ENCODE measurements around the gene DEPDC1.

Gene DEPDC1

GRCh38 chr1:68454534-68454933, 42.3 kb downstream of the DEPDC1 start:
- no peak for TF ChIP-seq POLR2AphosphoS5 (IDR thresholded peaks at IDR 0.05; ENCODE audit: low read depth, low read length)
- TF ChIP-seq PAX5 (IDR thresholded peaks at IDR 0.05; ENCODE audit: insufficient read depth, low read length, severe bottlenecking): no peak
- TF ChIP-seq SPI1 (IDR thresholded peaks at IDR 0.05; ENCODE audit: low read depth, low read length): no peak
- TF ChIP-seq TAF1 (IDR thresholded peaks at IDR 0.05; ENCODE audit: low read depth, low read length): no peak
- no peak for TF ChIP-seq POLR2A (IDR thresholded peaks at IDR 0.05; ENCODE audit: low read depth, low read length)
- no peak for TF ChIP-seq POU2F2 (IDR thresholded peaks at IDR 0.05; ENCODE audit: low read depth, low read length)
- no peak for DNase-seq (ENCODE audit: insufficient read length, low spot score)
- FAIRE-seq: no peak

GRCh38 chr1:68453060-68453670, 43.7 kb downstream of the DEPDC1 start:
- FAIRE-seq (no peak), DNase-seq (ENCODE audit: insufficient read length, low spot score) (no peak)
- no peak for TF ChIP-seq POU2F2 (IDR thresholded peaks at IDR 0.05; ENCODE audit: low read depth, low read length)
- no peak for TF ChIP-seq SPI1 (IDR thresholded peaks at IDR 0.05; ENCODE audit: low read depth, low read length)
- TF ChIP-seq POLR2AphosphoS5 (IDR thresholded peaks at IDR 0.05; ENCODE audit: low read depth, low read length): no peak
- TF ChIP-seq POLR2A (IDR thresholded peaks at IDR 0.05; ENCODE audit: low read depth, low read length): no peak

DNA sequence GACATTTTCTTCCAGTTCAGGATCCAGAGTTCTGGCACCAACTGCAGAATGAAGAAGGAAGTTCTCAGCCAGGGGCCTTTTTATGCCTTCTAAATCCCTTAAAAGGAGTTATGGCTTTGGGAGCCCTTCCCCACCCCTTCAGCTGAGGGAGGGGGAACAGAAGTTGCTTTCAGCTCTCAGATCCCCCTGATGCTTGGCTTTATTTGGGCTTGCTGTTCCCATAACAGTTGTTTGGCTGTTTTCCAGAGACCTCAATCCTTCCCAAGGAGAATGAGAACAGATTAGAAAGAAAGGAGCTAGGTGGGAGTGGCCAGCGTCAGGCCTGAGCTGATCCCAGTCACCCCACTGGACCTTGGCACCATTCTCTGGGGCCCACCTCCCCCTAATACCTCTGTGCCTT, 47.0 kb downstream of the DEPDC1 start, which contains the start of gene RPE65:
RPE65 (minus strand) TSS at position 54 of the 400 bp plus-strand sequence; CDS start at position 5, 49 bp downstream.
- DNase-seq (ENCODE audit: insufficient read length, low spot score) (no peak), FAIRE-seq (no peak)
- TF ChIP-seq SPI1 (IDR thresholded peaks at IDR 0.05; ENCODE audit: low read depth, low read length) (no peak), POLR2AphosphoS5 (IDR thresholded peaks at IDR 0.05; ENCODE audit: low read depth, low read length) (no peak), POU2F2 (IDR thresholded peaks at IDR 0.05; ENCODE audit: low read depth, low read length) (no peak), PAX5 (IDR thresholded peaks at IDR 0.05; ENCODE audit: insufficient read depth, low read length, severe bottlenecking) (no peak), TAF1 (IDR thresholded peaks at IDR 0.05; ENCODE audit: low read depth, low read length) (no peak), POLR2A (IDR thresholded peaks at IDR 0.05; ENCODE audit: low read depth, low read length) (no peak)

DNA sequence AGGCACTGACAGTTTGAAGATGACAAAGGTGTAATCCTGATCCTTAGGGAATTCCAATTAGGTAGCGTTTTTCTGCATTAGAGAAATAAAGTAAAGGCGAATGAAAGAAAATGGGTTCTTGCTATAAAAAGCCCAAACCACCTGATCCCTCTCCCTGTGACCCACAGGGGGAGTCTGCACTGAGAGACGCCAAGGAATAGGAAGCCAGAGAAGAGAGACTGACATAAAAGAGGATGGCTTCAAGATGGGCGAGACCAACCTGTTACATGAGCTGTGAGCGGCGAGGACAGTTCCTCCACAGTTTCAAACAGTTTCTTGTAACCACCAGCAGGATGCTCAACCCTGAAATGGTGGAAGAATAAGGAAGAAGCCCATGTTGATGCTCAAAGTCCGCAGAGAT, 48.5 kb downstream of the DEPDC1 start:
- no peak for FAIRE-seq
- no peak for TF ChIP-seq POLR2AphosphoS5 (IDR thresholded peaks at IDR 0.05; ENCODE audit: low read depth, low read length)
- no peak for TF ChIP-seq TAF1 (IDR thresholded peaks at IDR 0.05; ENCODE audit: low read depth, low read length)
- no peak for TF ChIP-seq POU2F2 (IDR thresholded peaks at IDR 0.05; ENCODE audit: low read depth, low read length)
- no peak for TF ChIP-seq POLR2A (IDR thresholded peaks at IDR 0.05; ENCODE audit: low read depth, low read length)
- TF ChIP-seq SPI1 (IDR thresholded peaks at IDR 0.05; ENCODE audit: low read depth, low read length): no peak
- TF ChIP-seq PAX5 (IDR thresholded peaks at IDR 0.05; ENCODE audit: insufficient read depth, low read length, severe bottlenecking): no peak
- no peak for DNase-seq (ENCODE audit: insufficient read length, low spot score)

GRCh38 chr1:68445709-68446108, 51.2 kb downstream of the DEPDC1 start:
- TF ChIP-seq POLR2AphosphoS5 (IDR thresholded peaks at IDR 0.05; ENCODE audit: low read depth, low read length) (no peak), POU2F2 (IDR thresholded peaks at IDR 0.05; ENCODE audit: low read depth, low read length) (no peak), POLR2A (IDR thresholded peaks at IDR 0.05; ENCODE audit: low read depth, low read length) (no peak), TAF1 (IDR thresholded peaks at IDR 0.05; ENCODE audit: low read depth, low read length) (no peak), PAX5 (IDR thresholded peaks at IDR 0.05; ENCODE audit: insufficient read depth, low read length, severe bottlenecking) (no peak), SPI1 (IDR thresholded peaks at IDR 0.05; ENCODE audit: low read depth, low read length) (no peak)
- no peak for FAIRE-seq
- DNase-seq (ENCODE audit: insufficient read length, low spot score): no peak

- DNase-seq (ENCODE audit: insufficient read length, low spot score) (no peak), FAIRE-seq (no peak)
- TF ChIP-seq POU2F2 (IDR thresholded peaks at IDR 0.05; ENCODE audit: low read depth, low read length): no peak
- no peak for TF ChIP-seq SPI1 (IDR thresholded peaks at IDR 0.05; ENCODE audit: low read depth, low read length)
- no peak for TF ChIP-seq POLR2AphosphoS5 (IDR thresholded peaks at IDR 0.05; ENCODE audit: low read depth, low read length)
- TF ChIP-seq TAF1 (IDR thresholded peaks at IDR 0.05; ENCODE audit: low read depth, low read length): no peak
- no peak for TF ChIP-seq POLR2A (IDR thresholded peaks at IDR 0.05; ENCODE audit: low read depth, low read length)
- TF ChIP-seq PAX5 (IDR thresholded peaks at IDR 0.05; ENCODE audit: insufficient read depth, low read length, severe bottlenecking): no peak
Observed at GRCh38 chr1:68442822-68443556, 53.9 kb downstream of the DEPDC1 start.

DNA sequence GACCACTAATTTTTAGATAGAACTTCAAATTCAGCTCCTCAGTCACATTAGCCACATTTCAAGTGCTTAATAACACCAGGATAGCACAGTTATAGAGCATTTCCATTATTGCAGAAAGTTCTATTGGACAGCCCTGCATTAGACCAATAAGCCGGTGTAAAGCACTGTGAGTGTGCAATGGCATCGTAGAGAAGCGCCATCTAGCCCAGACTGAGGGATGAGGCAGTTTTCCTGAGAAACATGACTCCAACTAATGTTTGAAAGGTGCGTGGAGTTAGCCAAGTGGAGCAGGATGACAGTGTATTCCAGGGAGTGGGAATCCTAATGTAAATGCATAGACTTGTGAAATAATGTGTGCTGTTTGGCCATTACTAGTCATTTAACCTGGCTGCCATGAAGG, 54.9 kb downstream of the DEPDC1 start:
- TF ChIP-seq POU2F2 (IDR thresholded peaks at IDR 0.05; ENCODE audit: low read depth, low read length): no peak
- TF ChIP-seq POLR2AphosphoS5 (IDR thresholded peaks at IDR 0.05; ENCODE audit: low read depth, low read length): no peak
- no peak for TF ChIP-seq TAF1 (IDR thresholded peaks at IDR 0.05; ENCODE audit: low read depth, low read length)
- TF ChIP-seq PAX5 (IDR thresholded peaks at IDR 0.05; ENCODE audit: insufficient read depth, low read length, severe bottlenecking): no peak
- no peak for TF ChIP-seq POLR2A (IDR thresholded peaks at IDR 0.05; ENCODE audit: low read depth, low read length)
- no peak for TF ChIP-seq SPI1 (IDR thresholded peaks at IDR 0.05; ENCODE audit: low read depth, low read length)
- FAIRE-seq: no peak
- DNase-seq (ENCODE audit: insufficient read length, low spot score): no peak

- TF ChIP-seq PAX5 (IDR thresholded peaks at IDR 0.05; ENCODE audit: insufficient read depth, low read length, severe bottlenecking): no peak
- no peak for TF ChIP-seq POU2F2 (IDR thresholded peaks at IDR 0.05; ENCODE audit: low read depth, low read length)
- no peak for TF ChIP-seq POLR2A (IDR thresholded peaks at IDR 0.05; ENCODE audit: low read depth, low read length)
- no peak for TF ChIP-seq SPI1 (IDR thresholded peaks at IDR 0.05; ENCODE audit: low read depth, low read length)
- TF ChIP-seq TAF1 (IDR thresholded peaks at IDR 0.05; ENCODE audit: low read depth, low read length): no peak
- TF ChIP-seq POLR2AphosphoS5 (IDR thresholded peaks at IDR 0.05; ENCODE audit: low read depth, low read length): no peak
- FAIRE-seq: no peak
- no peak for DNase-seq (ENCODE audit: insufficient read length, low spot score)
Observed at GRCh38 chr1:68438310-68438709, 58.6 kb downstream of the DEPDC1 start.

DNA sequence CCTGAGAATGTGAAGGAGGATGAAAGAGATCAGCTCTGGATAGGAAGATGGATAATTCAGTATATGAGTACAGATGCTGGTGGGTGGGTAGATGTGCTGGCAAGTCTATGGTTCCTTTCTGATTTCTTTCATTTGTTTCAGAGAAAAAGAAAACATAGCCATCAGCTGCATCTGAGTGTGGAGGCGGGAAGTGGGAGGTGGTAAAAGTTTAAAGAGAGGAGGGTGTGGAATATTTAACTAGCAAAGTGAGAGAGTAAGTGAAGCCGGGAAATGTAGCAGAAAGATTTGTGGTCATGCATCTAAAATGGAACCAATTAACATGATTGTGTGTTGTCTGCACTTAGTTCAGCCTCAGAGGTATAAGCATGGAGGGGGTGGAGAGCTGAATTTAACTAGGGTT, 63.5 kb downstream of the DEPDC1 start:
- no peak for DNase-seq (ENCODE audit: insufficient read length, low spot score)
- FAIRE-seq: no peak
- TF ChIP-seq POU2F2 (IDR thresholded peaks at IDR 0.05; ENCODE audit: low read depth, low read length): no peak
- TF ChIP-seq TAF1 (IDR thresholded peaks at IDR 0.05; ENCODE audit: low read depth, low read length): no peak
- no peak for TF ChIP-seq PAX5 (IDR thresholded peaks at IDR 0.05; ENCODE audit: insufficient read depth, low read length, severe bottlenecking)
- no peak for TF ChIP-seq POLR2A (IDR thresholded peaks at IDR 0.05; ENCODE audit: low read depth, low read length)
- TF ChIP-seq SPI1 (IDR thresholded peaks at IDR 0.05; ENCODE audit: low read depth, low read length): no peak
- no peak for TF ChIP-seq POLR2AphosphoS5 (IDR thresholded peaks at IDR 0.05; ENCODE audit: low read depth, low read length)

All from GM12891 (cell line).